HEK293 (cell line): ENCODE measurements around the gene GNB1L.
A peak's percentile ranks its signal among the peaks of the same experiment; 100 is the strongest.

Source experiments
- KLF8 ChIP-seq: fragments of 450-650 bp; formaldehyde crosslinking; IDR thresholded peaks from 2 replicates; pipeline ENCODE4 v1.5.1; 2016; ENCODE audit warnings: missing biosample characterization, missing genetic modification characterization
- TRIM28 ChIP-seq: IDR thresholded peaks from 2 replicates; pipeline ENCODE4 v1.6.1; 2011; ENCODE audit warnings: low read length, control low read depth, borderline replicate concordance
- ZBTB20 ChIP-seq: fragments of 450-650 bp; formaldehyde crosslinking; IDR thresholded peaks from 2 replicates; pipeline ENCODE4 v1.5.1; 2016; ENCODE audit warnings: missing biosample characterization, missing genetic modification characterization
- ZIC2 ChIP-seq: fragments of 450-650 bp; formaldehyde crosslinking; IDR thresholded peaks from 2 replicates; pipeline ENCODE4 v1.5.1; 2016; ENCODE audit warnings: missing biosample characterization, missing genetic modification characterization
- ZNF10 ChIP-seq: fragments of 450-650 bp; formaldehyde crosslinking; IDR thresholded peaks from 2 replicates; pipeline ENCODE4 v1.5.1; 2017; ENCODE audit warnings: missing biosample characterization, missing genetic modification characterization
- ZNF114 ChIP-seq: fragments of 450-650 bp; formaldehyde crosslinking; IDR thresholded peaks from 2 replicates; pipeline ENCODE4 v1.5.0; 2017; ENCODE audit warnings: missing biosample characterization, missing genetic modification characterization
- ZNF146 ChIP-seq: fragments of 450-650 bp; formaldehyde crosslinking; IDR thresholded peaks from 2 replicates; pipeline ENCODE4 v1.5.1; 2016; ENCODE audit warnings: missing biosample characterization, missing genetic modification characterization
- ZNF16 ChIP-seq: fragments of 450-650 bp; formaldehyde crosslinking; IDR thresholded peaks from 2 replicates; pipeline ENCODE4 v1.5.1; 2016; ENCODE audit warnings: low read depth, missing biosample characterization, missing genetic modification characterization
- ZNF184 ChIP-seq: fragments of 450-650 bp; IDR thresholded peaks from 2 replicates; pipeline ENCODE4 v1.5.1; 2018; ENCODE audit warnings: missing biosample characterization, mild to moderate bottlenecking, missing genetic modification characterization
- ZNF2 ChIP-seq: fragments of 450-650 bp; formaldehyde crosslinking; IDR thresholded peaks from 2 replicates; pipeline ENCODE4 v1.5.1; 2016; ENCODE audit warnings: missing biosample characterization, missing genetic modification characterization
- ZNF211 ChIP-seq: fragments of 450-650 bp; formaldehyde crosslinking; IDR thresholded peaks from 2 replicates; pipeline ENCODE4 v1.5.1; 2016; ENCODE audit warnings: low read depth, missing biosample characterization, missing genetic modification characterization
- ZNF391 ChIP-seq: fragments of 450-650 bp; formaldehyde crosslinking; IDR thresholded peaks from 2 replicates; pipeline ENCODE4 v1.5.1; 2016; ENCODE audit warnings: low read depth, missing biosample characterization, missing genetic modification characterization, borderline replicate concordance
- ZNF426 ChIP-seq: fragments of 450-650 bp; formaldehyde crosslinking; IDR thresholded peaks from 2 replicates; pipeline ENCODE4 v1.5.1; 2017; ENCODE audit warnings: missing biosample characterization, missing genetic modification characterization, mild to moderate bottlenecking, inconsistent platforms, moderate library complexity
- ZNF654 ChIP-seq: fragments of 450-650 bp; formaldehyde crosslinking; IDR thresholded peaks from 2 replicates; pipeline ENCODE4 v1.5.1; 2016; ENCODE audit warnings: low read depth, missing biosample characterization, missing genetic modification characterization
- ZNF792 ChIP-seq: fragments of 450-650 bp; formaldehyde crosslinking; IDR thresholded peaks from 2 replicates; pipeline ENCODE4 v1.5.1; 2016; ENCODE audit warnings: missing biosample characterization, missing genetic modification characterization
- ZNF843 ChIP-seq: fragments of 450-650 bp; formaldehyde crosslinking; IDR thresholded peaks from 2 replicates; pipeline ENCODE4 v1.5.1; 2016; ENCODE audit warnings: missing biosample characterization, missing genetic modification characterization
- TF ChIP-seq, protein P1 (sequence below): IDR thresholded peaks from 2 replicates; pipeline ENCODE4 v1.6.1; 2011; ENCODE audit warnings: mild to moderate bottlenecking, low read depth, low read length, borderline replicate concordance
- TF ChIP-seq, protein P2 (sequence below): fragments of 450-650 bp; formaldehyde crosslinking; IDR thresholded peaks from 2 replicates; pipeline ENCODE4 v1.5.0; 2017; ENCODE audit warnings: missing biosample characterization, missing genetic modification characterization, borderline replicate concordance
- TF ChIP-seq, protein P3 (sequence below): fragments of 450-650 bp; formaldehyde crosslinking; IDR thresholded peaks from 2 replicates; pipeline ENCODE4 v1.5.1; 2016; ENCODE audit warnings: missing biosample characterization, missing genetic modification characterization
- TF ChIP-seq, protein P4 (sequence below): fragments of 450-650 bp; IDR thresholded peaks from 2 replicates; pipeline ENCODE4 v1.5.1; 2018; ENCODE audit warnings: missing biosample characterization, mild to moderate bottlenecking, missing genetic modification characterization

GNB1L gene

DNA sequence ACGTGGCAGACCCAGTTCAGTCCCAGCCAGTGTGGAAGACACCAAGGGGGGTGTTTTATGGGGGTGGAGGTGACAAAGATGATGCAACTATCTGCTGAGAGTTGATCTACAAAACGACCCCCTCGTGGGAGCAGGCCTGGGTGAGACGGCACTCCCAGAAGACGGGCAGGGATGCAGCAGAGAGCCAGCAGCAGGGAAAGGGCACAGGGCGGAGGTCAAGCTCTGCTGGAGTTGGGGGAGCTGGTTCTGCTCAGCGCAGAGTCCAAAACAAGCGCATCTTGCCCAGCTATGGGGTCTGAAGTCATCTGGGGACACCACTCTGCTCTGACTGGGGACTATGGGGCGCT, 3.9 kb downstream of the GNB1L start (continued):
- TF ChIP-seq ZNF184 (tag by site-specific recombination) (no peak), ZBTB20 (tag by site-specific recombination) (no peak), ZNF843 (tag by site-specific recombination) (no peak), ZNF792 (tag by site-specific recombination) (no peak), TRIM28 (no peak), ZIC2 (peak; percentile 71), ZNF211 (tag by site-specific recombination) (no peak), ZNF654 (tag by site-specific recombination) (no peak), ZNF10 (tag by site-specific recombination) (no peak), ZNF426 (tag by site-specific recombination) (no peak), ZNF16 (tag by site-specific recombination) (no peak), ZNF391 (tag by site-specific recombination) (no peak), ZNF2 (no peak), ZNF146 (tag by site-specific recombination) (no peak), KLF8 (tag by site-specific recombination) (no peak), ZNF114 (tag by site-specific recombination) (no peak)
- TF ChIP-seq, protein P1, sequence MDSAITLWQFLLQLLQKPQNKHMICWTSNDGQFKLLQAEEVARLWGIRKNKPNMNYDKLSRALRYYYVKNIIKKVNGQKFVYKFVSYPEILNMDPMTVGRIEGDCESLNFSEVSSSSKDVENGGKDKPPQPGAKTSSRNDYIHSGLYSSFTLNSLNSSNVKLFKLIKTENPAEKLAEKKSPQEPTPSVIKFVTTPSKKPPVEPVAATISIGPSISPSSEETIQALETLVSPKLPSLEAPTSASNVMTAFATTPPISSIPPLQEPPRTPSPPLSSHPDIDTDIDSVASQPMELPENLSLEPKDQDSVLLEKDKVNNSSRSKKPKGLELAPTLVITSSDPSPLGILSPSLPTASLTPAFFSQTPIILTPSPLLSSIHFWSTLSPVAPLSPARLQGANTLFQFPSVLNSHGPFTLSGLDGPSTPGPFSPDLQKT = no peak
- TF ChIP-seq, protein P2, sequence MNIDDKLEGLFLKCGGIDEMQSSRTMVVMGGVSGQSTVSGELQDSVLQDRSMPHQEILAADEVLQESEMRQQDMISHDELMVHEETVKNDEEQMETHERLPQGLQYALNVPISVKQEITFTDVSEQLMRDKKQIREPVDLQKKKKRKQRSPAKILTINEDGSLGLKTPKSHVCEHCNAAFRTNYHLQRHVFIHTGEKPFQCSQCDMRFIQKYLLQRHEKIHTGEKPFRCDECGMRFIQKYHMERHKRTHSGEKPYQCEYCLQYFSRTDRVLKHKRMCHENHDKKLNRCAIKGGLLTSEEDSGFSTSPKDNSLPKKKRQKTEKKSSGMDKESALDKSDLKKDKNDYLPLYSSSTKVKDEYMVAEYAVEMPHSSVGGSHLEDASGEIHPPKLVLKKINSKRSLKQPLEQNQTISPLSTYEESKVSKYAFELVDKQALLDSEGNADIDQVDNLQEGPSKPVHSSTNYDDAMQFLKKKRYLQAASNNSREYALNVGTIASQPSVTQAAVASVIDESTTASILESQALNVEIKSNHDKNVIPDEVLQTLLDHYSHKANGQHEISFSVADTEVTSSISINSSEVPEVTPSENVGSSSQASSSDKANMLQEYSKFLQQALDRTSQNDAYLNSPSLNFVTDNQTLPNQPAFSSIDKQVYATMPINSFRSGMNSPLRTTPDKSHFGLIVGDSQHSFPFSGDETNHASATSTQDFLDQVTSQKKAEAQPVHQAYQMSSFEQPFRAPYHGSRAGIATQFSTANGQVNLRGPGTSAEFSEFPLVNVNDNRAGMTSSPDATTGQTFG (tag by site-specific recombination) = no peak
- TF ChIP-seq, protein P3, sequence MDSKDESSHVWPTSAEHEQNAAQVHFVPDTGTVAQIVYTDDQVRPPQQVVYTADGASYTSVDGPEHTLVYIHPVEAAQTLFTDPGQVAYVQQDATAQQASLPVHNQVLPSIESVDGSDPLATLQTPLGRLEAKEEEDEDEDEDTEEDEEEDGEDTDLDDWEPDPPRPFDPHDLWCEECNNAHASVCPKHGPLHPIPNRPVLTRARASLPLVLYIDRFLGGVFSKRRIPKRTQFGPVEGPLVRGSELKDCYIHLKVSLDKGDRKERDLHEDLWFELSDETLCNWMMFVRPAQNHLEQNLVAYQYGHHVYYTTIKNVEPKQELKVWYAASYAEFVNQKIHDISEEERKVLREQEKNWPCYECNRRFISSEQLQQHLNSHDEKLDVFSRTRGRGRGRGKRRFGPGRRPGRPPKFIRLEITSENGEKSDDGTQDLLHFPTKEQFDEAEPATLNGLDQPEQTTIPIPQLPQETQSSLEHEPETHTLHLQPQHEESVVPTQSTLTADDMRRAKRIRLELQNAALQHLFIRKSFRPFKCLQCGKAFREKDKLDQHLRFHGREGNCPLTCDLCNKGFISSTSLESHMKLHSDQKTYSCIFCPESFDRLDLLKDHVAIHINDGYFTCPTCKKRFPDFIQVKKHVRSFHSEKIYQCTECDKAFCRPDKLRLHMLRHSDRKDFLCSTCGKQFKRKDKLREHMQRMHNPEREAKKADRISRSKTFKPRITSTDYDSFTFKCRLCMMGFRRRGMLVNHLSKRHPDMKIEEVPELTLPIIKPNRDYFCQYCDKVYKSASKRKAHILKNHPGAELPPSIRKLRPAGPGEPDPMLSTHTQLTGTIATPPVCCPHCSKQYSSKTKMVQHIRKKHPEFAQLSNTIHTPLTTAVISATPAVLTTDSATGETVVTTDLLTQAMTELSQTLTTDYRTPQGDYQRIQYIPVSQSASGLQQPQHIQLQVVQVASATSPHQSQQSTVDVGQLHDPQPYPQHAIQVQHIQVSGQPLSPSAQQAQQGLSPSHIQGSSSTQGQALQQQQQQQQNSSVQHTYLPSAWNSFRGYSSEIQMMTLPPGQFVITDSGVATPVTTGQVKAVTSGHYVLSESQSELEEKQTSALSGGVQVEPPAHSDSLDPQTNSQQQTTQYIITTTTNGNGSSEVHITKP = peak; percentile 82
- TF ChIP-seq, protein P4, sequence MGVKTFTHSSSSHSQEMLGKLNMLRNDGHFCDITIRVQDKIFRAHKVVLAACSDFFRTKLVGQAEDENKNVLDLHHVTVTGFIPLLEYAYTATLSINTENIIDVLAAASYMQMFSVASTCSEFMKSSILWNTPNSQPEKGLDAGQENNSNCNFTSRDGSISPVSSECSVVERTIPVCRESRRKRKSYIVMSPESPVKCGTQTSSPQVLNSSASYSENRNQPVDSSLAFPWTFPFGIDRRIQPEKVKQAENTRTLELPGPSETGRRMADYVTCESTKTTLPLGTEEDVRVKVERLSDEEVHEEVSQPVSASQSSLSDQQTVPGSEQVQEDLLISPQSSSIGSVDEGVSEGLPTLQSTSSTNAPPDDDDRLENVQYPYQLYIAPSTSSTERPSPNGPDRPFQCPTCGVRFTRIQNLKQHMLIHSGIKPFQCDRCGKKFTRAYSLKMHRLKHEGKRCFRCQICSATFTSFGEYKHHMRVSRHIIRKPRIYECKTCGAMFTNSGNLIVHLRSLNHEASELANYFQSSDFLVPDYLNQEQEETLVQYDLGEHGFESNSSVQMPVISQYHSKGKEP (tag by site-specific recombination) = no peak
